Heart right ventricle (tissue), 16 donors: Measurements from ENCODE around the gene ANAPC7. TPM values are rescaled to one million over a fixed set of nuclear protein-coding genes. Genes with fewer than 3 reads are reported as not detected.
A peak's percentile ranks its signal among the peaks of the same experiment; 100 is the strongest.

ENCODE experiments used
- ATAC-seq, 8 donors: fragments of 200-7000 bp; cut with Tn5 transposase; one replicate each; pipeline ENCODE4 v1.9.1; 2020; ENCODE audit warnings: mild to moderate bottlenecking in 8 of 8, moderate library complexity in 8 of 8, moderate number of reproducible peaks in 1 of 8
- DNase-seq, 2 donors: peaks; one replicate each; pipeline ENCODE4 v3.0.0-alpha.2; 2020
- H3K27ac ChIP-seq, 10 donors: fragments of 200-600 bp; sonication (generic) in 2 of 10; one replicate each; pipeline versions ENCODE4 v1.5.0 to v1.8.0; 2020 to 2022; ENCODE audit warnings: mild to moderate bottlenecking in 3 of 10
- H3K27me3 ChIP-seq, 7 donors: fragments of 200-600 bp; one replicate each; pipeline ENCODE4 v1.8.0; 2021 to 2022; ENCODE audit warnings: mild to moderate bottlenecking in 2 of 7
- H3K36me3 ChIP-seq, 9 donors: fragments of 200-600 bp; sonication (generic) in 1 of 9; one replicate each; pipeline versions ENCODE4 v1.5.0 to v1.8.0; 2020 to 2022; ENCODE audit warnings: mild to moderate bottlenecking in 2 of 9
- H3K4me1 ChIP-seq, 9 donors: fragments of 200-600 bp; sonication (generic) in 1 of 9; one replicate each; pipeline versions ENCODE4 v1.5.0 to v1.8.0; 2020 to 2022; ENCODE audit warnings: mild to moderate bottlenecking in 4 of 9
- H3K4me3 ChIP-seq, 10 donors: fragments of 200-600 bp; sonication (generic) in 2 of 10; one replicate each; pipeline versions ENCODE4 v1.5.0 to v1.8.0; 2020 to 2022; ENCODE audit warnings: mild to moderate bottlenecking in 7 of 10, moderate library complexity in 2 of 10
- H3K9me3 ChIP-seq, 11 donors: fragments of 200-600 bp in 10 of 11; sonication (generic) in 2 of 11; one replicate each; pipeline versions ENCODE4 v1.5.0 to v1.8.0; 2013 to 2022; ENCODE audit warnings: mild to moderate bottlenecking in 2 of 11, control low read depth in 1 of 11, moderate library complexity in 1 of 11
- CTCF ChIP-seq, 9 donors: fragments of 200-600 bp; sonication (generic) in 2 of 9; IDR thresholded peaks; one replicate each; pipeline versions ENCODE4 v1.5.0 to v1.8.0; 2021 to 2022; ENCODE audit warnings: antibody characterized with exemption in 9 of 9, mild to moderate bottlenecking in 5 of 9, moderate library complexity in 1 of 9
- WGBS, 2 donors: extraction: QIAGEN DNeasy Blood & Tissue Kit; methylation state at CpG; one replicate each; pipeline ENCODE4 v1.1.7; 2013; ENCODE audit warnings: inconsistent platforms in 1 of 2; 5-methylcytosine and 5-hydroxymethylcytosine counted together
- intact Hi-C, 10 donors: fragments of 100-400 bp; cut with DNase I; formaldehyde crosslinking; loops; one replicate each; pipeline versions ENCODE4 v1.11.1 to v1.14.2; 2022
- polyA plus RNA-seq, 2 donors: library from polyadenylated mRNA; stranded (reverse); fragments of 200-250 nt; gene quantifications; one replicate each; pipeline ENCODE4 v1.2.3, GENCODE V29; 2013
- total RNA-seq, 10 donors: library from RNA; stranded (reverse); fragmentation: NEBNext Ultra II Directional in 3 of 10; extraction: Animal tissue kit (Norgen Biotek cat#: 25700) in 3 of 10; gene quantifications; one replicate each; pipeline versions ENCODE4 v1.2.1 to v1.2.4, GENCODE V29; 2021 to 2023
- donor health status: Arrhythmogenic right ventricular cardiomyopathy.
- donor health status: ischemic (EF 13 %, LVEDD 7.1; RV severe dilation, severe dysfunction).
- donor health status: healthy with polysubstance abuse.
- donor health status: DM: no; HTN: yes; CAD: no.
- donor health status: DM: no; HTN: no; CAD: no.
- donor health status: ischemic (EF 25% LVEDD 6.9; RV normal size, moderate dysfunction).
- donor health status: ischemic (EF 25% LVEDD 5.7; RV mildly dilated, moderate dysfunction).
- donor health status: healthy.
- donor health status: DM: yes; HTN: yes; CAD: no.
- donor health status: Ischemic cardiomyopathy.
- donor health status: ischemic (EF 35%, LVEDD 5.7; RV mildly dilated, moderate dysfunction).
- donor health status: nonischemic (EF 11% LVEDD 7.7; RV severe dilation, severe dysfunction).
- donor health status: DM: yes; HTN: yes; CAD: no.
- donor health status: PGD.
- donor health status: ischemic (EF 29% LVEDD 5.4; RV normal size, mild dysfunction).
- donor health status: nonischemic (EF 23%, LVEDD 6.1; RV moderate dilation, normal function).

ANAPC7 gene
- total and polyA plus RNA-seq, 12 donors, result 28.9 to 54.6 (median 35.3) TPM

DNA sequence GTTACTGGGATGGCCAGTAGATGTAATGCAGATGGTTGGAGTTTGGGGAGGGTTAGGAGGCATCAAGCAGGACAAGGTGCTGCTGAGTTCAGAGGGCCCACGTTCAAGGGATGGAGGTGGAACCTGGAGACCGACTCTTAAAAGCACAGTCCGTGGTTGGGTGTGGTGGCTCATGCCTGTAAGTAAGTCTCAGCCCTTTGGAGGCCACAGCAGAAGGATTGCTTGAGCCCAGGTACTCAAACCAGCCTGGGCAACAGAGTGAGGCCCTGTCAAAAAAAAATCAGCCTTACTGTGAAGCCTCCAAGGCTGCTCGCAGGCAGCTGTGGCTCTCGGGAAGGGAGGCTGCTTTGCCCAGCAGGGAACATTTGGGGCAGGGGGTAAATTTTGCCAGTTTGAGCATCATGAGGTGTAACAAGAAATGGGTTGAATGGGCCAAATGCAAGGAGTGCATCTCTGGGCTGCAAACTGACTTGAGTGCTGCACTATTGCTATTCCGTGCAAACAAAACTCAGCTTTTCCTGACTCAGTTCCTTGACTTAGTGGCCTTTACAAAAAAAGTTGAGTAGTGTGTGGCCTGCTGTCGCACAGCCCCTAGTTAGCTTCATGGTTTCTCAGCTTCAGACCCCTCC lies 55.0 kb downstream of the ANAPC7 start:
- no peak for TF ChIP-seq CTCF (IDR thresholded peaks at IDR 0.05)
- peaks cover 4 to 90% (median 64%) of the 10 kb centered on the region in 9 donors for H3K36me3 ChIP-seq
- no peak for ATAC-seq

GRCh38 chr12:110347767-110348166 lies 55.7 kb downstream of the ANAPC7 start:
- DNase-seq (no peak), ATAC-seq (no peak)
- intact Hi-C loops, result loop anchor here in 1 of 10 donors (10.0 kb wide), 1 partner anchor 243 kb away; no protein-coding TSS in a partner anchor
- Histone ChIP-seq H3K27ac (no peak overlapping the region), H3K27me3 (no peaks in the 10 kb centered on the region), H3K36me3 (peaks cover 4 to 98% (median 72%) of the 10 kb centered on the region in 9 donors), H3K9me3 (no peaks in the 10 kb centered on the region), H3K4me1 (peaks cover 0 to 36% (median 10%) of the 10 kb centered on the region in 9 donors), H3K4me3 (no peak overlapping the region)
- WGBS, 2 donors, result 82 to 88% methylated on average over 8 of the region's 8 CpGs
- no peak for TF ChIP-seq CTCF (IDR thresholded peaks at IDR 0.05)

More for the DNA sequence above, 55.0 kb downstream of the ANAPC7 start:
- no peaks in the 10 kb centered on the region for H3K9me3 ChIP-seq
- no peaks in the 10 kb centered on the region for H3K27me3 ChIP-seq
- H3K27ac ChIP-seq, result no peak overlapping the region
- peaks cover 0 to 36% (median 10%) of the 10 kb centered on the region in 9 donors for H3K4me1 ChIP-seq
- DNase-seq, result no peak
- intact Hi-C loops, result loop anchor here in 1 of 10 donors (10.0 kb wide), 1 partner anchor 244 kb away; no protein-coding TSS in a partner anchor
- H3K4me3 ChIP-seq, result no peak overlapping the region
- WGBS, 2 donors, result 86 to 94% methylated on average over 7 of the region's 7 CpGs

GRCh38 chr12:110345963-110346362 lies 57.5 kb downstream of the ANAPC7 start:
- Histone ChIP-seq H3K27me3 (no peaks in the 10 kb centered on the region), H3K4me3 (no peak overlapping the region), H3K27ac (peak overlapping the region in 1 of 10 donors; percentile 7), H3K4me1 (peaks cover 0 to 36% (median 10%) of the 10 kb centered on the region in 9 donors), H3K9me3 (no peaks in the 10 kb centered on the region), H3K36me3 (peaks cover 4 to 100% (median 85%) of the 10 kb centered on the region in 9 donors)
- ATAC-seq (no peak), DNase-seq (no peak)
- 64 to 75% methylated on average over 12 of the region's 12 CpGs for WGBS, 2 donors
- TF ChIP-seq CTCF (IDR thresholded peaks at IDR 0.05), result no peak
- intact Hi-C loops, result loop anchor here in 1 of 10 donors (10.0 kb wide), 1 partner anchor 241 kb away; no protein-coding TSS in a partner anchor

DNA sequence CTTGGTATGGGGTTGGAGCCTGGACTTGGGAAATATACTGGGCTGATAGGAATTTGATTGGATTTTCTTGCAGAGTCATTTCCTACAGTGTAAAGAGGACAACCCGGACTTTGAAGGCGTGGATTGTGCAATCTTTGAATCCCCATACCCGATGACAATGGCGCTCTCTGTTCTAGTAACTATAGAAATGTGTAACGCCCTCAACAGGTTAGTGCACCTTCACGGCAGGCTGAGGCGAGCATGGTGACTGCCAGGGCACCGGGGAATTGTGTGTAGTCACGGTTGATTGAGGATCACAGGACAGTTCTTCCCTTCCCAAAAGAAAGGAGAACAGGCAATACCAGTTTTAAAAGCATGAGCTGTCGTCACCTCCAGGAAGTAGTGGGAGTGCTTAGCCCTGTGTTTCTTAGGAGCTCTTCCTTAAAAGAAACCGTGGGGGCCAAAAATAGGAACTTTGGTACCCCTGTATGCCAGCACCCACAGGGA lies 58.3 kb downstream of the ANAPC7 start:
- peaks cover 0 to 35% (median 10%) of the 10 kb centered on the region in 9 donors for H3K4me1 ChIP-seq
- peak in 4 of 8 donors; percentile 4 to 37 (median 10) for ATAC-seq
- no peaks in the 10 kb centered on the region for H3K9me3 ChIP-seq
- no peaks in the 10 kb centered on the region for H3K27me3 ChIP-seq
- WGBS, 2 donors, result 73 to 74% methylated on average over 11 of the region's 11 CpGs
- no peak overlapping the region for H3K4me3 ChIP-seq
- peak overlapping the region in 3 of 10 donors; percentile 0 to 18 (median 7) for H3K27ac ChIP-seq
- intact Hi-C loops, result loop anchor here in 1 of 10 donors (10.0 kb wide), 1 partner anchor 240 kb away; no protein-coding TSS in a partner anchor
- TF ChIP-seq CTCF (IDR thresholded peaks at IDR 0.05), result no peak
- DNase-seq, result no peak
- H3K36me3 ChIP-seq, result peaks cover 4 to 100% (median 92%) of the 10 kb centered on the region in 9 donors
